ENCODE data around the gene TMED8.
"Not testable (repeated sequence)": the region's sequence is repeated elsewhere in the genome, so short reads cannot be mapped to it uniquely, and the experiment has no call there.

The TMED8 gene, protein sequence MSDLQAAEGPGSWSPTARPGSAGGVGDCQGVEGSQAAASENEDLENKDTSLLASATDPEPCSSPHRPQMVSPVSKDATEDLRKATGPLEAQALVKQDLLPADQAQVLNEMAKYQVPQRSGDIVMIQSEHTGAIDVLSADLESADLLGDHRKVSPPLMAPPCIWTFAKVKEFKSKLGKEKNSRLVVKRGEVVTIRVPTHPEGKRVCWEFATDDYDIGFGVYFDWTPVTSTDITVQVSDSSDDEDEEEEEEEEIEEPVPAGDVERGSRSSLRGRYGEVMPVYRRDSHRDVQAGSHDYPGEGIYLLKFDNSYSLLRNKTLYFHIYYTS

GRCh38 chr14:77376771-77377501 is at the start of gene TMED8, which contains the start of gene SAMD15:
TSS of gene TMED8 (minus strand) at chr14:77377094. CDS start at chr14:77377053, 41 bp downstream.
TSS of gene SAMD15 (plus strand) at chr14:77377379. CDS start at chr14:77377419, 40 bp downstream.
- peak; percentile 85 for DNase-seq

DNA sequence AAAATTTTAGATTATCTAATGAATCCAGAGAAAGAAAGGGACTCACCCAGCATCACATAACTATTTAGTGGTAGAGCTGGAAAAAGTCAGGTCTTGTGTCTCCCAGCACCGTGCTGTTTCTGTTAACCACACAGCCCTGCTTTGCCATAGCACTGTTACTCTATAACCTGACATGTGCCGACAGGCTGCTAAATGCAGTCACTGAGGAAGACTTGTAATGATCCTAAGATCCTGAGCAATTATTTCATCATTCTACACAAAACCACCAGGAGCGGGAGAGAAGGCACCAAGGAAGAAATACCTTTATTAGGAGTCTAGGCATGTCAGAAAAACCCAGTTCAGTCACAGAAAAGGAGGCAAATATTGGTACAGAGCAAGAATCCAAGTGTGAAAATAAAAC is 49.5 kb upstream of the TMED8 start:
- DNase-seq = no peak

DNA sequence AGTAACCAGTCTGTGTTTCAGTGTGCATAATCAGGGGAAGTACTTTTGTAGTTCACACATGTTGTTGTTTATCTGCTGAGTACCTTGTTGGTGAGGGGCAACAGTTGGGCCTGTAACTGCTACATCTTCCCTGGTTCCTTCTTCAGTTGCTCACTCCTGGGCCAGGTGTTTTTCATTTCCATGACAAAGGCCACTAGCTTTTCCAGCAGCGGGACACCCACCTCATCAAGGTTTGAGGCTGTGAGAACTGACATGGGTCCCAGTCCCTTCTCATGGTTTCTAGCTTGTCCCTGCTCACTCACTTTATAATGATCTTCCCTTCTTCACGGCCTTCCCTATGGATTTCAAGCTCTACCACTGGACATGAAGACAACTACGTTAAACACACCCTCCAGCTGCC is 48.0 kb upstream of the TMED8 start:
- DNase-seq = no peak

GRCh38 chr14:77423423-77423822 is 46.5 kb upstream of the TMED8 start, which contains the start of gene NOXRED1:
TSS of gene NOXRED1 (minus strand) at chr14:77423523. CDS start at chr14:77422889, 634 bp downstream.
- no peak for DNase-seq

DNA sequence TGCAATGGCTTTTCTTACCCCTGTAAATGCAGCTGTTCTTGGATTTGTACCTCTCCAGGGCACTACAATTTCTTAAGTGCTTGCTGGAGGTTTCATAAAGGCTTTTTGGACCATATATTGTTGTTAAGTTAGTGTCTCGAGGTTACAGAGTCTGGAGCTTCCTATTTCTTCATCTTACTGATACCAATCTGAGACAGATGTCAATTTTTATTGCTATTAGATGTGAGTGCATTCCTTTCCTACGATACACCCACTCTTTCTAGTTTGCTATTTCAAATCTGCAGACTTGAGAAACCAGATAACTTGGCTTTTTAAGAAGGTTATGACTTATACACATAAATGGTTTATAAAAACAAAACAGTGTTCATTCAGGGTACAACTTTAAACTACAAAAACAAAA is 44.3 kb upstream of the TMED8 start:
- DNase-seq = no peak

GRCh38 chr14:77416836-77417235 is 39.9 kb upstream of the TMED8 start:
- DNase-seq = no peak

DNA sequence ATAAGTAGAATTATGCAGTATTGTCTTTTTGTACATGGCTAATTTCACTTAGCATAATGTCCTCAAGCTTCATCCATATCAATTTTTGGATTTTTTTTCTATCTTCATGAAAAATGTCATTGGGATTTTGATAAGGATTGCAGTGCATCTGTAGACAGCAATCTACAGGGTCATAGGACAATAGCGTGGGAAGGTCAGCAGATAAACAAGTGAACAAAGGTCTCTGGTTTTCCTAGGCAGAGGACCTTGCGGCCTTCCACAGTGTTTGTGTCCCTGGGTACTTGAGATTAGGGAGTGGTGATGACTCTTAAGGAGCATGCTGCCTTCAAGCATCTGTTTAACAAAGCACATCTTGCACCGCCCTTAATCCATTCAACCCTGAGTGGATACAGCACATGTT is 39.2 kb upstream of the TMED8 start:
- DNase-seq = not testable (repeated sequence)

GRCh38 chr14:77415403-77416030 is 38.6 kb upstream of the TMED8 start:
- DNase-seq = not testable (repeated sequence)

GRCh38 chr14:77409131-77409533 is 32.2 kb upstream of the TMED8 start:
- DNase-seq = peak; percentile 70

DNA sequence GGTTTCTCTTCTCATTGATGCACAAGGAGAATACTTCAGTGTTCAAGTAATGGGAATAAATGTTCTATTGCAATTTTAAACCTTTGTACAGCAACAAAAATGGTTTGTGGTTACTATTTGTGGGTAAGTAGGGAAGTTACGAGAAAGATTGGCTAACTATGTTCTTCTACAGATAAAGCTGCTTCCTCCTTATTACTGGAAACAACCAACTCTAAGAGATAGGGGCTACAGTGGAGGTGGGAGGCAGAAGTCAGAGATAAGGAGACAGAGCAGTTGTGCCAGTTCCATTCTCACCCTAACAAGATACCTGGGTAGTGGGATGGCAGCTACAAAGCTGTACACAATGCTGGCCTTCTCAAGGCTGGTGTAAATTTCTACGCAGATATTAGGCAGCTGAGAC is 30.3 kb upstream of the TMED8 start:
- peak; percentile 87 for DNase-seq

DNA sequence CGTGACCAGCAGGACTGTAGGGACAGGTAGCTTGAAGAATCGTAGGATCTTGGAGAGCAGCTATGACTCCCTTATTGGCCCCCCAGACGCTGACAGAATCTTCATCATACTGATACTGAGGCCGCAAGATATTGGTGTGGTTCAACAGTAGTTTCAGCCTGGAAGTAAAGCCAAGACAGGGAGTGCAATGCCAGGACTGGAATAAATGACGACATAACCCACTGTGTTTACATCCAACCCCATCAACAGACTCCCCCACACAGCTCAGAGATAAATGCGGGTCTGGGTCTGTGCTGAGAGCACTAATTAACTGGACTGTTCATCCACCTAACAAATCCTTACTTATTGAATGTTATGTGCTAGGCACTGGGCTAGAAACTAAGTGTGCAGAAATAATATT is 29.8 kb upstream of the TMED8 start:
- peak; percentile 87 for DNase-seq

- DNase-seq = peak; percentile 54
Observed at GRCh38 chr14:77406086-77406485, 29.2 kb upstream of the TMED8 start.

DNA sequence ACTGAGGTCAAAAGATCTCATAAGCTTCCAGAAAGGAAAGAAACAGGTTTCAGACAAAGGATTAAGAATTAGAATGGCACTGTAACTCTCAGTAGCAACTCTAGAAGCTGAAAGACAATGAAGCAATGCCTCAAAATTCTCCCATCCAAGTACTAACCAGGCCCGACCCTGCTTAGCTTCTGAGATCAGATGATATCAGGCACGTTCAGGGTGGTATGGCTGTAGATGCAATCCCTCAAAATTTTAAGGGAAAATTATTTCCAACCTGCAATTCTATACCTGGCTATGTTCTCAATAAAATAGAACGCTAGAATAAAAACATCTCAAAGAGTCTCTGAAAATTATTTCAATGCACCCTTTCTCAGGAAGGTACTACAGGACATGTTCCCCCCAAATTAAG is 26.9 kb upstream of the TMED8 start:
- DNase-seq = no peak

- no peak for DNase-seq
Observed at GRCh38 chr14:77400216-77400615, 23.3 kb upstream of the TMED8 start.

- DNase-seq = peak; percentile 26
Observed at GRCh38 chr14:77390188-77390587, 13.3 kb upstream of the TMED8 start.

- no peak for DNase-seq
Observed at GRCh38 chr14:77378701-77379100, 1.8 kb upstream of the TMED8 start.

- no peak for DNase-seq
Observed at GRCh38 chr14:77377502-77377844, 579 bp upstream of the TMED8 start.

- DNase-seq = peak; percentile 43
Observed at GRCh38 chr14:77375973-77376770, 722 bp downstream of the TMED8 start.

DNA sequence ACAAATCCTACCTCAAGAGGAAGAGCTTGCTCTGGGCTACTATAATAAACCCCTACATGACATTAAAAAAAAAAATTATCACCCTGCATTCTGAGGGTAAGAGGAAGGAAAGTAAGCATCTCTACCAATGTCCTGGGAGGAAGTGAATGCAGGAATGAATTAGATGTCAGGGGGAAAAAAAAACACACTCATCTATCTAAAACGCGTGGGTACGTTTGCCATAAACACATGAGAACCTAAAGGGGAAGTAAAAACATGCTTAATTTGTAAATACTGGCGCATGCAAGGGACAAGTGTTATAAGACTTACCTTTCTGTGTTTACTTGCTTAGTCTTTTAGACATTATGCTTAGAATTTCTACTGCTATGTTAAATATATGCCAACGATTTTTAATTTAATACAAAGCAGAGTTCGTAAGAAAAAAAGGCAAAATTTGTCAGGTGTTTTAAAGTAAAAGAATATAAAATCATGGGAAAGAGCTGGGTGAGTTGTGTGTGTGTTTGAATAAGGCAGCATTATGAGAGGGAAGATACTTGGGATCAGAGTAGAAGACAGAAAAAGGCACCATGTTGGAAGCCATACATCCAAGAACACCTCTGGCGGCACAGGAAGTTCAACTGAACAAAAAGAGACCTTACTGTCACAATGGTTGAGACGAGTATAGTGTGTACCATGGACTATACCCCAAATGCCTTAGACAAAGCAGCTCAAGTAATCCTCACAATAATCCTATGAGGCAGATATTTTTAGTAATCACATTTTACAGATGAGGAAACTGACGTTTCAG is 1.5 kb downstream of the TMED8 start:
- DNase-seq = peak; percentile 45

GRCh38 chr14:77372304-77372841 is 4.5 kb downstream of the TMED8 start:
- no peak for DNase-seq

DNA sequence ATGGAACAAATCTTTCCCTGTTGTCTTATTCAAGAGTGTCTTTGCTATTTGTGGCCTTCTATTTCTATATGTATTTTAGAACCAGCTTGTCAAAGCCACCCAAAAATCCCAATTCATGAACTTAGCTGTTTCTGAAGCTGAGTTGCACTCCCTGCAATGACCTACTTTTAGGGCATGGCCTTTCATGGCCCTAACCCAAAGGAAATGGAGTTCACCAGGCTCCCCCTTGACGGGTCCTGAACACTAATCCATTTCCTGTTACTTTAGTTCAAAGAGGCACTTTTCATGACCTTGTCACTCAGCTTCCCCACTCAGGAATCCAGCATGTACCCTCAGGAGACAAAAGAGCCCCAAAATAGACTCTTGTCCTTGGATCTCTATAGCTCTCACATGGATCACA is 7.6 kb downstream of the TMED8 start:
- no peak for DNase-seq

DNA sequence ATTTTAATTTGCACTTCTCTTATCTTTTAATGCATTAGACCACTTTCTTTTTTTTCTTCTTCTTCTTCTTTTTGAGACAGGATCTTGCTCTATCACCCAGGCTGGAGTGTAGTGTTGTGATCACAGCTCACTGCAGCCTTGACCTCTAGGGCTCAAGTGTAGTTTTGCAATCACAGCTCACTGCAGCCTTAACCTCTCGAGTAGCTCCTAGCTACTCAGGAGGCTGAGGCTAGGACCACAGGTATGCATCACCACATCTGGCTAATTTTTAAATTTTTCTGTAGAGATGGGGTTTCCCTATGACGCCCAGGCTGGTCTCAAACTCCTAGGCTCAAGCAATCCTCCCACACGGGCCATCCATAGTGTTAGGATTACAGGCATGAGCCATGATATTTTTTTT is 12.7 kb downstream of the TMED8 start:
- DNase-seq = no peak

Measured in OCI-M1 (cell line).